Astrocyte (in vitro differentiated cells and primary cell): ENCODE results near the gene WDR47. TPM values are rescaled to one million over a fixed set of nuclear protein-coding genes. Genes with fewer than 3 reads are reported as not detected.

Experiments used
- DNase-seq: peaks from one replicate; pipeline ENCODE4 v3.0.0-alpha.2; 2010; ENCODE audit warnings: low read depth
- FAIRE-seq: peaks from 2 replicates; lab custom pipeline; 2011; peaks lifted over from hg19 to GRCh38; lab: Jason Lieb, UNC
- H2AFZ ChIP-seq: 2 replicates; pipeline ENCODE4 v1.6.0; 2012; ENCODE audit warnings: low read depth, low read length, inconsistent platforms
- H3K27ac ChIP-seq: 2 replicates; pipeline ENCODE4 v1.5.1; 2011; ENCODE audit warnings: low read depth, low read length, inconsistent platforms
- H3K27me3 ChIP-seq: 2 replicates; pipeline ENCODE4 v1.6.0; 2011; ENCODE audit warnings: low read length, inconsistent platforms; ENCODE audit not compliant: insufficient read depth
- H3K36me3 ChIP-seq: 2 replicates; pipeline ENCODE4 v1.5.1; 2011; ENCODE audit warnings: low read length, inconsistent platforms; ENCODE audit not compliant: insufficient read depth
- H3K4me1 ChIP-seq: 2 replicates; pipeline ENCODE4 v1.5.1; 2011; ENCODE audit warnings: low read length, inconsistent platforms; ENCODE audit not compliant: insufficient read depth
- H3K4me2 ChIP-seq: 2 replicates; pipeline ENCODE4 v1.6.0; 2012; ENCODE audit warnings: low read length, inconsistent platforms
- H3K4me3 ChIP-seq: 2 replicates; pipeline ENCODE4 v1.5.1; 2011; ENCODE audit warnings: low read depth, mild to moderate bottlenecking, low read length, inconsistent platforms; ENCODE audit not compliant: insufficient read depth
- H3K79me2 ChIP-seq: 2 replicates; pipeline ENCODE4 v1.6.0; 2012; ENCODE audit warnings: mild to moderate bottlenecking, low read length, inconsistent platforms; ENCODE audit not compliant: insufficient read depth
- H3K9ac ChIP-seq: 2 replicates; pipeline ENCODE4 v1.6.0; 2012; ENCODE audit warnings: mild to moderate bottlenecking, low read length, inconsistent platforms
- H3K9me3 ChIP-seq: 2 replicates; pipeline ENCODE4 v1.5.1; 2012; ENCODE audit warnings: low read depth, mild to moderate bottlenecking, low read length, inconsistent platforms; ENCODE audit not compliant: insufficient read depth
- H4K20me1 ChIP-seq: 2 replicates; pipeline ENCODE4 v1.6.0; 2012; ENCODE audit warnings: low read length, inconsistent platforms; ENCODE audit not compliant: insufficient read depth
- H3K27ac Mint-ChIP-seq: one replicate; pipeline ENCODE4 v1.8.0; 2021; ENCODE audit warnings: mild to moderate bottlenecking, mixed read lengths; ENCODE audit not compliant: unreplicated experiment
- H3K27me3 Mint-ChIP-seq: one replicate; pipeline ENCODE4 v1.8.0; 2021; ENCODE audit warnings: low read depth, mixed read lengths; ENCODE audit not compliant: unreplicated experiment
- H3K36me3 Mint-ChIP-seq: one replicate; pipeline ENCODE4 v1.8.0; 2021; ENCODE audit warnings: low read depth, mixed read lengths; ENCODE audit not compliant: unreplicated experiment
- H3K4me1 Mint-ChIP-seq: one replicate; pipeline ENCODE4 v1.8.0; 2021; ENCODE audit warnings: low read depth, mixed read lengths; ENCODE audit not compliant: unreplicated experiment
- H3K4me3 Mint-ChIP-seq: one replicate; pipeline ENCODE4 v1.8.0; 2021; ENCODE audit warnings: mild to moderate bottlenecking, moderate library complexity, mixed read lengths; ENCODE audit not compliant: unreplicated experiment
- H3K9me3 Mint-ChIP-seq: one replicate; pipeline ENCODE4 v1.8.0; 2021; ENCODE audit warnings: mild to moderate bottlenecking, mixed read lengths; ENCODE audit not compliant: unreplicated experiment
- CTCF ChIP-seq: IDR thresholded peaks from 2 replicates; pipeline ENCODE4 v1.5.1; 2011; ENCODE audit warnings: low read depth, mild to moderate bottlenecking, inconsistent platforms, low read length, moderate library complexity; ENCODE audit not compliant: insufficient read depth
- EZH2 ChIP-seq: IDR thresholded peaks from 2 replicates; pipeline ENCODE4 v1.6.1; 2012; ENCODE audit warnings: mild to moderate bottlenecking, low read length, inconsistent platforms; ENCODE audit not compliant: insufficient read depth
- total RNA-seq: library from RNA; stranded (reverse); gene quantifications from 2 replicates; pipeline ENCODE4 v1.2.1, GENCODE V29; 2021

WDR47 gene
- total RNA-seq, 1 donor from 2014 or later, result 34.2 TPM

DNA sequence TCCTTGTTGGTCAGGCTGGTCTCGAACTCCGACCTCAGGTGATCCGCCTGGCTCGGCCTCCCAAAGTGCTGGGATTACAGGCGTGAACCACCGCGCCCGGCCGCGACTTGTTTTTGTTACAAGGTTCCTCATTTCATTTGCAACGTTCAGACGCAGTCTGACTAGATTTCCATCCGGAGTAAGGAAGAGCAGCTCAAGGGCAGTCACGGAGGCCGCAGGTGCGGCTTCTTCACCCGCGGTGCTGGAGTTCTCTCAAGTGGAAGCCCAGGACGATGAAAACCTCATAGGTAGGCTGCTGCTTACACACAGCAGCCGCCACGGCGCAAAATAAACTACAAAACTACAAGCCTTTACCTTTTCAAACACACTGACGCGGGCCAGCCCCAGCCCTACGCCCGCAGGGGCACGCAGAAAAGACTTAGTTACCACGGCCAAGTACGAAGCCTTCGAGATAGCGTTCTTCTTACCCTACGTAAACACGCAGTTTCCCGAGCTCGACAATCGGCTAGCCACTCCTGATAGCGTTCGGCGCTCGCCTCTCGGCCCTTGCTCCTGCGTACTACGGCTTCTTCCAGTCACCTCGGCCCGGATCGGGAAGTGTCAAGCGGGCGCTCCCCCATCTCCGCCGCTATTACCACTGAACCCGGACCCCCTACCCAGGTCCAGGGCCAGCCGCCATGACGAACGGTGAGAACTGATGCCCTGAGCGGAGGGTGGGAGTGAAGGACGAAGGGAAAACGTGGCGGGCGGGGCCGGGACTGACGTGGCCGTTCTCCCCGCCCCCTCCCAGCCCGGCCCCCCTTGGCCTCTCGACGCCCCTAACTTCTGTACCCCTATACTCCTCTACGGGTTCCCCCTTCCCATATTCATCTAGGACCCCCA, 48.5 kb upstream of the WDR47 start, which contains the start of gene TMEM167B:
Gene TMEM167B (plus strand): TSS at position 569 of the 882 bp plus-strand sequence. CDS start 109 bp downstream, at position 678.
- Histone ChIP-seq H3K27me3 (no peaks in the 10 kb centered on the region), H4K20me1 (no peaks in the 10 kb centered on the region), H3K36me3 (peaks cover 4% of the 10 kb centered on the region), H3K9me3 (no peaks in the 10 kb centered on the region), H3K9ac (peak within 1 kb of the TSS; percentile 94), H2AFZ (peak within 1 kb of the TSS; percentile 90), H3K79me2 (peaks cover 46% of the 10 kb centered on the region), H3K4me1 (peaks cover 23% of the 10 kb centered on the region), H3K27ac (peak within 1 kb of the TSS; percentile 96), H3K4me3 (peak within 1 kb of the TSS; percentile 77), H3K4me2 (peak within 1 kb of the TSS; percentile 93)
- peaks cover 8% of the 10 kb centered on the region for H3K4me1 Mint-ChIP-seq
- H3K9me3 Mint-ChIP-seq, result peaks cover 9% of the 10 kb centered on the region
- peak within 1 kb of the TSS; percentile 99 for H3K27ac Mint-ChIP-seq
- no peaks in the 10 kb centered on the region for H3K27me3 Mint-ChIP-seq
- H3K4me3 Mint-ChIP-seq, result peak within 1 kb of the TSS; percentile 93
- FAIRE-seq (no peak), DNase-seq (peak; percentile 97)
- no peak for TF ChIP-seq EZH2
- TF ChIP-seq CTCF, result no peak
- peaks cover 6% of the 10 kb centered on the region for H3K36me3 Mint-ChIP-seq

GRCh38 chr1:109089242-109090015, 47.5 kb upstream of the WDR47 start:
- Histone ChIP-seq H3K79me2 (peaks cover 37% of the 10 kb centered on the region), H3K27ac (no peak overlapping the region), H3K4me3 (peak overlapping the region; percentile 29), H3K4me1 (peaks cover 24% of the 10 kb centered on the region), H4K20me1 (no peaks in the 10 kb centered on the region), H3K36me3 (peaks cover 4% of the 10 kb centered on the region), H3K9me3 (no peaks in the 10 kb centered on the region), H2AFZ (peak overlapping the region; percentile 43), H3K4me2 (peak overlapping the region; percentile 93), H3K9ac (peak overlapping the region; percentile 94), H3K27me3 (no peaks in the 10 kb centered on the region)
- no peaks in the 10 kb centered on the region for H3K27me3 Mint-ChIP-seq
- TF ChIP-seq EZH2, result no peak
- peak; percentile 41 for TF ChIP-seq CTCF
- peak; percentile 70 for DNase-seq
- no peak for FAIRE-seq
- peak overlapping the region; percentile 93 for H3K4me3 Mint-ChIP-seq
- H3K9me3 Mint-ChIP-seq, result peaks cover 9% of the 10 kb centered on the region
- H3K4me1 Mint-ChIP-seq, result peaks cover 14% of the 10 kb centered on the region
- H3K36me3 Mint-ChIP-seq, result peaks cover 6% of the 10 kb centered on the region
- peak overlapping the region; percentile 99 for H3K27ac Mint-ChIP-seq
